Stimulated activated CD4-positive, alpha-beta T cell treated with anti-CD3 and anti-CD28 coated beads, Interleukin-4, amount 100 ng/mL, for 4 hours (primary cell): ENCODE data around the gene ECSIT.
"Not testable (repeated sequence)": the region's sequence is repeated elsewhere in the genome, so short reads cannot be mapped to it uniquely, and the experiment has no call there.

Source experiments
- DNase-seq, 2 experiments: peaks; one replicate each; pipeline ENCODE4 v3.0.0-alpha.2; 2020

ECSIT gene

DNA sequence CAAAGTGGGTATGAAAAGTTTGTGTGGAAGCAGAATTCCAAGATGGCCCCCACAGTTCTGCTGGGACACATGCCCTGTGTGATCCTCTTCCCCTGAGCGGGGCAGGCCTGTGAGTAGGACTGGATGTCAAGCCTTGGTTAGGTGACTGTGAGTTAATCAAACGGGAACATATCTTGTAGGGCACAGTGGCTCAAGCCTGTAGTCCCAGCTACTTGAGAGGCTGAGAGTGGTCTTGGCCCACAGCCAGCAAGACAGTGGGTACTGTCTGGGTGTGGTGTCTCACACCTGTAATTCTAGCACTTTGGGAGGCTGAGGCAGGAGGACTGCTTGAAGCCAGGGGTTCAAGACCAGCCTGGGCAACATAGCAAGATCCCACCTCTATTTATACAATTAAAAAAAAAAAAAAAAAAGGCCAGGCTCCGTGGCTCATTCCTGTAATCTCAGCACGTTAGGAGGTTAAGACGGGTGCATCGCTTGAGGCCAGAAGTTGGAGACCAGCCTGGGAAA lies 29.7 kb downstream of the ECSIT start:
- no peak for DNase-seq

DNA sequence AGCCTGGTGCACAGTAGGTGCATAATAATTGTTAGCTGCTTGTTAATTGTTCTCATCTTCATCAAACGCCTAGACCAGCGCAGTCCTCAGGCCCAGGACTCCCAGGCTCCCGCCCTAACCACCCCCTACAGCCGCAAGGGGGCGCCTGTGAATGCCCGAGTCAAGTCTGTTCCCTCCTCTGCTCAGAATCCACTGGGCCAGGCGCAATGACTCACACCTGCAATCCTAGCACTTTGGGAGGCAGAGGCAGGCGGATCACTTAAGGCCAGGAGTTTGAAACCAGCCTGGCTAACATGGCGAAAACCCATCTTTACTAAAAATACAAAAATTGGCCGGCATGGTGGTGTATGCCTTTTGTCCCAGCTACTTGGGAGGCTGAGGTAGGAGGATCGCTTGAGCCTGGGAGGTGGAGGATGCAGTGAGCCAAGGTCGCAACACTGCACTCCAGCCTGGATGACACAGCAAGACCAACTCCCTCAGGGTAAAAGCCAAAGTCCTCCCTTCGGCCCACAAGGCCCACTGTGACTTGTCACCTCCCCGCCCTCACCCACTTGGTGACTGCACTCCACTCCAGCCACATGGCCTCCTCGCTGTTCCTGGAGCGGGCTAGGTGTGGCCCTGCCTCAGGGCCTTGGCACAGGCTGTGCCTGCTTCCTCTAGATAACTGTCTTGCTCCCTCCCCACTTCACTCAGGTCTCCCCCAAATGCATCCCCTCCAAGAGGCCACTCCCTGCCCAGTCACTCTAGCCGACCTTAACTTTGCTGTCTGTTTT lies 32.4 kb downstream of the ECSIT start:
- peak; percentile 55 to 63 for DNase-seq

DNA sequence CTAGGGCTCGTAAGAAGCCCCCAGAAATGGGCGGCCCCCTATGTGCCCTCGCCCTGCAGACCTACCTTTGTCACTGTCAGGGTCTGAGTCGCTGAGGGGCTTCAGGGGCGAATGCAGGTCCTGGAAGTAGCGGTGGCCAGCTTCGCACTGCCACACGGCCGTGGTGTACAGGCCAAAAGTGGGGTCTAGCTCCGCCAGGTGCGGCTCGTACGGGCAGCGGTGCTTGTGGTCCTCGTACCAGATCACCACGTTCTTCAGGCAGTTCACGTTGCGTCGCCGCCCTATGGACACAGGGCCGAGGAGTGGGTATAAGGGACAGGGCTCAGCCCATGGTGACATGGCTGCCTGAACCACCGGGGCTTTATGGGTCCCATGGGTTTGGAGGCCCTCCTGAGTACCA lies 33.0 kb downstream of the ECSIT start:
- DNase-seq = no peak

DNA sequence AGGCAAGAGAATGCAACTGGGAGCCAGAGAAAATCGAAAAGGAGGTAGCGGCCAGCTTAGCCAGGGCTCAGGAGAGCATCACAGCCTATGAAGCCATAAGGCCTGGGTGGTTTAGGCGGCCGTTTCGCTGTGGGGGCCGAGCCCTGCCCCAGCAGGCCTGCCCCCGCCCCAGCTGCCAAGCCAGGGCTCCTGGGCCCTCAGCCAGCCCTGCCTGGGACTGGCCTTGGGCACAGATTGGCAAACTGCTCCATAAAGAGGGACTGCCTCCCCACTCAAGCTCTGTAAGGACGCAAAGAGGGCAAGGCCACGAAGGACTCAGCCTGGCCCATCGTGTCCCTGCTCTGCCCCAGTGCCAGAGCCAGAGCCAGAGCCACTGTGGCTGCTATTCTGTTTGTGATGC lies 33.5 kb downstream of the ECSIT start:
- DNase-seq = no peak

DNA sequence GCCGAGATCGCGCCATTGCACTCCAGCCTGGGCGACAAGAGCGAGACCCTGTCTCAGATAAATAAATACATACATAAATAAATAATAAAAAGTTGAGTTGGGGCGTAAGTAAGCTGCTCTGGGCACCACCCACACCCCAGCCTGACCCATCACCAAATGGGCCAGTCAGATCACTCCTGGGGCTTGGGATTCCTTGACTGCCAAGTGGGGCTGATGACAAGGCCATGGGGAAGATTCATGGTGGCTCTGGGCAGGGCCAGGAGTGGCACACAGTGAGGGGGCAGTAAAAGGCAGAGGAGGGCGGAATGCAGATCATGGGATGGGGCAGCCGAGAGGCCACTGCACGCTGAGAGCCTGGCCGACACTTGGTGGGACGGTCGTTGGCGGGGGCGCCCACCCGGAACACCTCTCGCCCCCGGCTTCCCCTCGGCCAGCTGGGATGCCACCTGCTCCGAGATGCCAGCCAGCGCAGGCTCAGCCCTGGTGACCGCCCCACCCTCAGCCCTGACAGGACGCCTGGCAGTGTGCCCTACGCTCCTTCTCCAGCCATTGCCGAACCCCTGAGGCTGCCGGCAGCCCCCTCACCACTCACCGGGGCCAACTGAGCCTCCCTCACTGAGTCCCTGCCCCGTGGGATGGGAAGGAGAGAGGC lies 34.2 kb downstream of the ECSIT start:
- no peak for DNase-seq

DNA sequence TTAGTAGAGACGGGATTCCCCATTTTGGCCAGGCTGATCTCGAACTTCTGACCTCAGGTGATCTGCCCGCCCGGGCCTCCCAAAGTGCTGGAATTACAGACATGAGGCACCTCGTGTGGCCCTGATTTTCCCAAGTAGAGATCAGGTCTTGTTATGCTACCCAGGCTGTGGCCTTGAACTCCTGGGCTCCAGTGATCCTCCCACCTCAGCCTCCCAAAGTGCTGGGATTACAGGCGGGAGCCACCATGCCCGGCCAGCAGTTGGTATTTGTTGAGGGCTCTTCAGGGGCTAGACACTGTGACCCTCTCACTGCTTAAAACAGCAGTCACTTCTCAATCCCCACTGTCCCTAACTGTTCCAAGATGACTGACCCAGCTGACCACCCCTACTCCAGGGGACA lies 39.6 kb downstream of the ECSIT start:
- DNase-seq = no peak

DNA sequence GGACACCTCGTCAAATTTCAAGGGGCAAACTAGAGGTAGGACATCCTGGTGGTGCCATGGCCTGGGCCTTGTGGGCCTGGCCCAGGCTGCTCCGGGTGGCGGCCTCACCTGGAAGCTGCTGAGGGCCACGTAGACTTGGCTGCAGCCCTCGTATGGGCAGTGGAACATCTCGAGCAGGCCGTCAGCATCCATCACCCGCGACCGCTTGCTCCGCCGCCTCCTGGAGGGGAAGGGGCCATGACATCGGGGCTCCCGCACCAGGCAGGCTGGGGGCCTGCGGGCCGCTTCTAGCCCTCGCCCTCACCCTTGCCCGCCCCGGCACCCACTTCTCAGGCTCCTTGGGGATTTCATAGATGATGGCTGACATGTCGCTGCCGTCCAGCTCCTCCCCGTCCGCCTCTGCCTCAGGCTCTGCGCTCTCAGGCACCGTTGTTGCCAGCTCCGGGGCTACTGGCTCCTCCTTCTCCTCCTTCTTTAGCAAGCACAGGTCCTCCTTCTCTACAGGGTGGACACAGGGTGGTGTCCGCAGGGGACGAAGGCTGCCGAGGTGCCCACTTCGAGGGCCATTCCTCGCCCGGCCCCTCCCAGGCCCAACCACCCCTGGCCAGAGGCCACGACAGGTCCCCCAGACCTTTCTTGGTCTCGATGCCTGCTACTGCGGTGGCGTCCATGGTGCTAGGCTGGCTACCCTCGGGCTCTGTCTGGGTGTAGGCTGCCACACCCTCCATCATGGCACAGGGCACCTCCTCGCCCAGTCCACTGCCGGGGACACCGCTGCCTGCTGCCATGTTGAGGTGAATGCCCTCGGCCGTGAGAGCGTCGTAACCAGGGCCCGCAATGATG lies 42.1 kb downstream of the ECSIT start:
- no peak for DNase-seq

DNA sequence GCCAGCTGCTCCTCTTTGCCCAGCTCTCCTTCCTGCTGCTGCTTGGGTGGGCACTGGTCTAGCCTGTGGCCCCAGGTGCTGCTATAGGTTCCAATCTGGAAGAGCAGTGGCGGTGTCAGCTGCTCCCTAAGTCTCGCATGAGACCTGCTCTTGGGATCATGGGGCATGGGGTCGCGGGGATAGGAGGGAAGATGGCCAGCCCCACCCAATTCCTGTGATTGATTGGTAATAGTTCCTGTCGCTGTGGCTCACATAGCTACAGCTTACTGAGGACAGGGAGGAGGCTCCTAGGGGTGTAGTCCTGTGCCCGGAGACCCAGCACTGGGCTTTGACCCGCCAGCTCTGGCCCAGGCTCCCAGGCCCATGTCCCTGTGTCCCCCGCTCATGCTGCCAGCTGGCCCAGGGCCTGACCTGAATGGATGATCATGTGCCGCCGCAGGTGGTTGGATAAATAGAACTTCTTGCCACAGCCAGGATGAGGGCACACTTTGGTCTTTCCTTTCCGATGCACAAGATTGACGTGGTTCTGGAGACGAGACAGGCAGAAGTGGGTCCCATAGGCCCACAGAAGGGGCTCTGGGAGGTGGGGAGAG lies 43.6 kb downstream of the ECSIT start:
- no peak for DNase-seq

DNA sequence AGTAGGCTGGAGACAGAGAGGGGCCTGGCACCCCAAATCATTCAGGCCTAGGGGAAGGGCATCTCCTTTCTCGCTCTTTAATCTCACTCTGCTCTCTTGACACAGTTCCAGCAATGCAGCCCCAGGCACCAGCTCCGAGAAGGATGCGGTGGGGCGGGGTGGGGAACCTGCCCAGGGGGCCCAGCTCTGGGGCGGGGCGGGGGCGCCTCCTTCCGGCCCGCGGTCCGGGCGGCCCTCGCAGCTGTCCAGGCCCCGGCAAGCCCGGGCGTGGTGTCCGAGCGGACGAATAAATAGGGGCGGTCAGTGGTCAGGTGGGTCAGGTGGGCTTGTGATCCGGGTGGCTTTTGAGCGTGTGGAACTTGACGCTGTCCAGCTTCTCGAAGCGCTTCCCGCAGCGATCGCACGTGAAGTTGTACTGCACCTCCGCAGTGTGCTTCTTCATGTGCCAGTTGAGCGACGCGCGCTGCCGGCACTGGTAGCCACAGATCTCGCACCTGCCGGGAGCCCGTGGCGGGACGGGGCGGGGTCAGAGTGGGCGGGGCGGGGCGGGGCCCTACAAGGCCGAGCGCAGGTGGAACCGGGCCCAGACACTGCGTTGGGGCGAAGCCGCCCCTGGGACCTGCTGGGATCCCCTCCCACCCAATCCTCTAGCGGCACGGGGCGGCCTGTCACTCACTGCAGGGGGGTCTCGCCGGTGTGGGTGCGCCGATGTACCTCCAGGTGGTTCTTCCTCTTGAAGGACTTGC lies 45.4 kb downstream of the ECSIT start:
- no peak for DNase-seq

DNA sequence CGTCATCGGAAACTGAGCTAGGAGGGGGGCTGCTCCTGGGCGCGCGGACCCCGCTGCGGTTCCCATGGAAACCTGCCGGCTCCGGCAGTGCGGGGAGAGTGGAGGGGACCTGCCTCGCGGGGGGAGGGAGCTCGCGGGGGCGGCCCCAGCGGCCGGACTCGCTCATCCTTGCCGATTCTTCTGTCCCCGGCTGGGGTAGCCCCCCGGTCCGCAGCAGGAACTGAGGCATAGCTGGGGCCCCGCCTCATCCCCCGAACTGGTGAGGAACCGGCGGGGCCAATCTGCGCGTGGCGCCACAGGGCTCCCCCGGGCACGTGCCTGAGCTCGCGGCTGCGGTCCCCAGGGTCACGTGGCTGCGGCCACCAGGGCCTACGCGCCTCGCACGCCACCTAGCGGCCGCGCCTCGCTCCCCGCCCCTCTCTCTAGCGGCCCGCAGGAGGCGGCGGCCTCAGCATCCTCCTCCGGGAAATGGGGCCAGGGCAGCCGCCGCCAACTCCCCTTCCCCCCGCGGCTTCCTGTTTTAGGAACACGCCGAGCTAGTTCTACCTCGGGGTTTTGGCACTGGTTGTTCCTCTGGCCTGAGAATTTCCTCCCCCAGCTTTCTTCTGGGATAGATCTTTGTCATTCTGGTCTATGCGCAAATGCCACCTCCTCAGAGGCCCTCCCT lies 46.4 kb downstream of the ECSIT start:
- DNase-seq = peak; percentile 75 to 90

DNA sequence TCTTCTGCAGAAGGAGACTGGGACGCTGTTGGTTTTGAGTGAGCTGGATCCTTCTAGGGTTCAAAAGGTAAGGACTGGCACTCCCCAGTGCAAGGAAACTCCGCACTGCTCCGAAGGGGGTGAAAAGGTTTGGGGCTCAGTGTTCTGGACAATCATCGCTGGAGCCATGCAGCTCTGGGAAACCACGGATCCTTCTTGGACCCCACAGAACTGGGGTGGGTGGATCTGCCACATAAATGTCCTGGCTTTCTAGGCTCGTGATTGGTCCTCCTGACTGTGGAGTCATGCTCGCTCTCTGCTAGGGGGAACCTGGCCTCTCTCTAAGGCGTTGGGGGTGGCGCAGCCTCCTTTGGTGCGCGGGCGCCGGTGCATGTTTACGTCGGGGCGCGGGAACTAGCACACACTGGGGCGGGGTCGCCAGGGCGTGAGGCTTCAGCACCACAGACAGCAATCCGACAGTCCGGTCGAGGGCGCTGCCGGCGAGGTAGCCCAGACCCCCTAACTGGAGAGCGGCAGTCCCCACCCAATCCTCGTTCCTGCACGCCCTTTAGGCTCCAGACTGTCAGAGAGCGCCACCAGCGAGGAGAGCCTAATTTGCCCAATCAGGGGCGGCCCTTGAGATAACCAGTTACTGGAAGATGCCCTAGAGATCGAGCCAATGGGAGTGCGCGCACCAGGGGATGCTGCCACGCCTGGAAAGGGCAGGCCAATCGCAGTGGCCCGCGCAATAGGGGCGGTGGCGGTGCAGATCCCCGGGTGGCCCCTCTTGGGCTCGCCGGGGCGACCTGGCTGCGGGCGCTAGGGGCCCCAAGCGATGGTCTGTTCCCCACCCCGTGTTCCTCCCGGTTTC lies 47.2 kb downstream of the ECSIT start:
- DNase-seq = peak; percentile 71 to 75

DNA sequence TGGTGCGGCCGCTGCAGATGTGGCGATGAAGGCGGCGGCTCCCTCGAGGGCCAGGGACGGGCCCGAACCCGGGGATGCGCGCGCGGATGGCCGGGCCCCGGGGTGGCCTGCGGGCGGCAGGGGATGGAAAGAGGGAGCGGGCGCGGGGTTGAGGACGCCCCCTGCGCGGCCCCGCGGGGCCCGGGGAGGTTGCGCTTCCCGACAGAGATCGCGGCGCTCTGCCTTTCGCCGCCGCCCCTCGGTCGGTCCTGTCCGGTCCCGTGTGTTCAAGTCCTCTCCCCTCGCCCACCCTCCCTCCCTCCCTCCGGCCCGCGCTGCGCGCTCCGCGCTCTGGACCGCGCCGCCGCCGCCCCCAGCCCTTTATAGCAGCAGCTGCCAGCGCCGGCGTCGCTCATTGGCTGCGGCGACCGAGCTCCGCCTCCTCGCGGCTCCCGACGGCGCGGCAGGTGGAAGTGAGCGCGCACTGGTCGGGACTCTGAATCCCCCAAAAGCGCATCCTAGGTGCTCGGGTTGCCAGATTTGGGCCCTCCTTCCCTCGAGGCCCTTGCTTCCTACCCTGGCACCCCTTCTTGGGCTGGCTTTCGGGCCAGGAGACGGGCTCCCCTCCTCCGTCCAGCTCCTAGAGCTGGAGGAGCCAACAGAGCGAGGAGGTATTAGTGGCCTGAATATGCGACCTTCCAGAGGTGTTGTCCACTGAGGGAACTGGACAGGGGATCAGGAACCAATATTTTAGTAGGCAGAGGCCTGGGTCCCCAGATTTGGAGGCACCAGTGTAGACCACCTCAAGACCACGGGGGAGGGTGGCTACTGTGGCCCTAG lies 48.0 kb downstream of the ECSIT start, which contains the start of gene ELAVL3:
Gene ELAVL3, minus strand, starts transcription at position 332 of the 819 bp plus-strand sequence. CDS start 438 bp downstream, outside the sequence.
- no peak for DNase-seq

DNA sequence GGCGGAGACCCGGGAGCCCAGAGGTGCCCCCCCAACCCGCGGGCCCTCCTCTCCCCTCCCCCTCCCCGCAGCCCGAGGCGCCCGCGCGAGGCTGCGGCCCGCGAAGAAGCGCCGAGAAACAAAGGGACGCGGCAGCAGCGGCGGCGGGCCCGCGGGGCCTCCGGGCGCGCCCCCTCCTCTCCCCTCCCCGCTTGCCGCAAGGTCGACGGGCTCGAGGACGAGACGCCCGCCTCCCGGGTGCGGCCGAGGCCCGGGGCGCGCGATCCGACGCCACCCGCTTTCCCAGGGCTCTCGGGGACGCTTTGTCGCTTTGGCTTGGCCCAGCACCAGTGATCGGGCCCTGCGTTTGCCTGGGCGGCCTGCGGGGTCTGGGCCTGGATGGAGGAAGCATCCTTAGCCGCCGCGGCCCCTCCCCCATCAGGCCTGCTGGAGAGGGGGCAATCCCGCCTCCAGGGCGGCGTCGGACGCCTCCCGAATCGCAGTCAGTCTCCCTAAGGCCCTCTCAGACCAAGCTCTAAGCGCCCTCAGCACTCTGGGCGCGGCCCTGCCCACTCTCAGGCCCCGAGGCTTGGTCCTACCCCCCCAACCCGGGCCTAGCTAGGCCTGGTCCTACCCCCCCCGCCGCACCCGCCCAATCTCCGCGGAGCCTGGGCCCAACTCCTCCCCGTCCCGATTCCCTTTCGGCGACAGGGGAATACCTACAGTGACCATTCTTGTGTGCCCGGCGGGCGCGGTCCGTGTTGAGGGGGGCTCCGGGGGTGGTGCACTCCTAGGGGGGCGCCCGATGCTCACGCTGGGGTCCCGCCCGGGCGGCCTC lies 48.8 kb downstream of the ECSIT start:
- DNase-seq = no peak

DNA sequence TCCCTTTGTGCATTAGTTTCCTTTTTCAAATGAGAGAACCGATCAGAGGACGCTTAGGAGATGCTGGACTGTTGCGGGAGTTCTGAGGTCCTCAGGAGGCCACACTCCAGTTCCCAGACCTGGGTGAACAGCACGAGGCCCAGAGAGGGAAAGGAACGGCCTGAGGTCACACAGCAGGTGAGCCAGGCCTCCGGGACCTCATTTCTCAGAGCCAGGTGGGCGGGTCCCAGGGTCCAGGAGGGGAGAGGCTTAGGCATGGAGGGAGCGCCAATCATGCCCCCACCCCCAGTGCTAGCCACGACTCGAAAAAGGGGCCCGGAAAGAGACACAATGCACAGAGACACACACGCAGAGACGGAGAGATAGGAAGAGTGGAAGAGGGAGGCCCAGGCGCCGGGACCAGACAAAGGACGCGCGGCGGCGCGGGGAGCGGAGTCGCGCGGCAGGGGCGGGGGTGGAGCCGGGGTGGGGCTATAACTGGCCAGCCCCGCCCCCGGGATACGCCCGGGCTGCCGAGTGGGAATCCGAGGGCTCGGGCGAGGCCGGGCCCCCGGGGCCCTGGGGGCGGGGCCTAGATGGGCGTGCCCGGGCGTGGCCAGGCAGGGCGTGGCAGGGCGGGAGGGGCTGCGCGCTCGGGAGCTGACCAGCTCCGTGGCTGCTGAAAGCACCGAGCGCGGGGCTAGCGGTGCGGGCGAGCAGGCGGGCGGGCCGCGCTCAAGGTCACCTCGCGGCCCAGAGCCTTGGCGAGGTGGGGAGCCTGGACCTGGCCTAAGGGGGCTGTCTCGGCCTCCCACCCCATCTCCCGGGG lies 49.6 kb downstream of the ECSIT start:
- DNase-seq = peak in 1 of 2 experiments; percentile 16

DNA sequence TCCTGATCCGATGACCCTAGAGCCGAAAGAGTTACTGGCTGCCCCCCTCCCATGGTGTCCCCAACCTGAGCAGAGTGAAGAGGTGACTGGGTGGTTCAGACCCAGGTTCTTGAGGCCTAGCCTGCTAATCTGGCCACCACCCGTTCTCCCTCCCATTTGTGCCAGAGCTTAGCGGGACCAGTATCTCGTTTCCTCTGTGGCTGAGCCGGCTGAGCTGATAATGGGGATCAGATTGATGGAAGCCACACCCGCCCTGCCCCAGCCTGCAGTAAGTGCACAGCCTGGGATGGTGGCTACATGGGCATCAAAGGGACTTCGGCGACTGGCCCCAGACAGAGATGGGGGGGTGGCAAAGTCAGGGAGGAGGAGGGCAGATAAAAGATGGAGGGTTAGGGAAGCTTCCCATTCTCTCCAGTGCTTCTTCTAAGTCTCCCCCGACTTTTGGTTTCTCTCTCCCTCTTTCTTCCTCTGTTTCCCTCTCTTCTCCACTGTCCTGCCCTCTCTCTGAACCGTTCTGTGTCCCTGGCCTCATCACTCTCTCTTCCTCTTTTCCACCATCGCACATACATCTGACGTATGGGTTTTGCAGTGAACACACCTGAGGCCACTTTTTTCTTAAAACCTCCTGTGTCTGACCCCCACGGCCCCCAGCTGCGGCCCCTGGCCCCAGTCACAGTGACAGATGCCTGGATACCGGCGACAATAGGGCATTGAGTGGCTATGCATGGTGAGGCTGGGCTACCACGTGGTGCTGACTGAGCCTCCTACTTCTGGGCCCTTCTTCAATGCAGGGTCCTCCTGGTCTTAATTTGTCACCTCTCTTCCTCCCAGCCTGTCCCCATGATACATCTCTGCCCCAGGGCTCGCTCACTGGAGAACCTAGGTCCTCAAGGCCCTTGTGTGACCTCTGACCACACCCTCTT lies 50.5 kb downstream of the ECSIT start:
- DNase-seq = no peak

DNA sequence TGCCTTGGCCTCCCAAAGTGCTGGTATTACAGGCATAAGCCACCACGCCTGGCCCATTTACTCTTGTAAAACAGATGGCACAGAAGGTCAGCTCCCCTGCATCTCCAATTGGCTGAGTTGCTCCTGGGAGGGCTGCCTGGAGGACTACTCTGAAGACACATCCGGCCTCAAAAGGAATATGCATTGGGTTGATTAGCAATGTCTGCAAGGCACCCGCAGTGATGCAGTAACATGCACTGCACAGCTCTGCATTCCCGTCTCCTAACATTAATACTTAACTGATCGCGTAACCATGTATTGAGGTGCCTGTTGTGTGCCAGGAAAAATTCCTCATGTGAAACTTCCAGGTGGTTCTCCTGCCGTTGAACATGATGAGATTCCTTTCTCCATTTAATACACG lies 53.1 kb downstream of the ECSIT start:
- no peak for DNase-seq

DNA sequence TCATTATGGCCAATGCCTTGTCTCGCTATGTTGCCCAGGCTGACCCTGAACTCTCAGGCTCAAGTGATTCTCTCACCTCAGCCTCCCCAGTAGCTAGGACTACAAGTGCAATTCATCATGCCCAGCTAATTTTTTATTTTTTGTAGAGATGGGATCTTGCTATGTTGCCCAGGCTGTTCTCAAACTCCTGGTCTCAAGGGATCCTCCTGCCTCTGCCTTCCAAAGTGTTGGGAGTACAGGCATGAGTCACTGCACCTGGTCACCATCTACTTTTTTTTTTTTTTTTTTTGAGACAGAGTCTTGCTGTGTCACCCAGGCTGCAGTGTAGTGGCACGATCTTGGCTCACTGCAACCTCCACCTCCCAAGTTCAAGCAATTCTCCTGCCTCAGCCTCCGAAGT lies 53.6 kb downstream of the ECSIT start:
- DNase-seq = not testable (repeated sequence)
